Activated CD4-positive, CD25-positive, alpha-beta regulatory T cell treated with anti-CD3 and anti-CD28 coated beads, Interleukin-2, amount 50 U/mL, for 72 hours (primary cell): ENCODE measurements around the gene CADM1.

Source experiments
- DNase-seq: peaks from one replicate; pipeline ENCODE4 v3.0.0; 2021

Gene CADM1

DNA sequence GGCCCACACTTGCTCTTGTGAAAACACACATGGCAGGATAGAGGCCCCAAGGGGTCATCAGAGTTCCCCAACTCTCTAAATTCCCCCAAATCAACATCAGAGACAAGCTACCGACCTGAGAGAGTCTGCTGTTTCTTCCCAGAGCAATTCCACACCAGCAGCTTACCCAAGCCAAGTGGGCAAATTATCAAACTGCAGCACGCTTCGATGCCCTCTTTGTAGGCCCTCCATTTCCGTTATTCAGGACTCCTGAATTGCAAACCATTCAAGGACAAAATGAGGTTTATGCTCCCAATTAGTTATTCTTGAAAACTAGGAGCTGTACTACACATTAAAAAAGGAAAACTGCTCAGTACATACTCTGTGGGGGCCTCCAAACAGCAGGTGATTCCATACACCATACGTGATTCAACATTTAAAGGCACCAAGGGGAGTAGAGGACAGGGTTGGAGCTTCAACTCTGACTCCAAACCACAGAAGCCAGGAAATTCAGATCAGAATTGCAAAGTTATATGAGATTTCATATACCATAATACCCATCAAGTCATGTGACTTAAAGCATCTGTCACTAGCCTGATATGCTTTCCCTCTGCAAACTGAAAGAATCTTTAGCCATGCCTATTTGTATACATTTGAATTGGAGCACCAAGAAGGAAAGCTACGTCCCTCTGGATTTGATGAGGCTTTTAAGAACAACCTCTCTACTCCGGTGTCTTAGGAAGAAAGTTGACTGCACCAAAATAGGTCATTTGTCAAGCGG, 234.8 kb downstream of the CADM1 start:
- no peak for DNase-seq

DNA sequence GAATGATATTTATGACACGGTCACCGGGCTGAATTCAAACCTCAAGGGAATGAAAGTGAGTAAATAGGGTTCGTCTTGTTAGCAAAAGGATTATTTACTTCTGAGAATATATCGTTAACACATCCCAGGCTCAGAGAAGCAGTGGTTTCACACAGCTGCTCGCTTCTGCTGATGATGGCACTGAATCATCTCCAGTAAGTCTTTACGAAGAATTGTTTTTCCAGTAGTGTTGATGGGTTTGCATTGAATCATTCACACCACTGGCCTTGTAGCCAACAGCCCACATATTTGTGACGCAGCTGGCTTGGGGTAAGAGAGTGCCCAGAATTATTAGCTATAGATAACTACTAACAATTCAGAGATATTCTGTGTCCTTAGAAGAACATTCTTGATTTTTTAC, 236.3 kb downstream of the CADM1 start:
- no peak for DNase-seq

DNA sequence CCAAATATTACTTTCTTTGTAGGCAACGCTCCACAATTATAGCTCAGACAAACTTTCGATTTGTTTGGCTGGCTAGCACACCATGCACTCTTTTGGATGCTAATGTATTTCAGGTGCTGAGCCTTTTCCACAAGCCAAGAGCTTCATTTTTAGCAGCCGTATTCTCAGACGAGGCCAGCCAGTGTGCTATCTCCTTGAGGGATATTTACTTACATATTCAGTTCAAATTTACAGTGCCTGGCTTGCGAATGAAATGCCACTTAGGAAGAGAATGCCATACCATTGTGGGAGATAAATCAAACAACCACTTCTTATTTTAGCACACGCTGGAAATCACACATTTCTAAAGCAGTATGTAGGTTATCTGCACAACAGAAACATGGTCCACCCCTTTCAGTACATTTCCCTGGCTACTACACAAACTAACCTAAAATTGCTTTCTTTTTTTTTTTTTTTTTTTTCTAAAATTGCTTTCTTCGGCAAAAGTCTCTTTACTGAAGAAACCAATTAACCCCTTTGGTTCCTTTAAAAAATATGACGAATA, 236.9 kb downstream of the CADM1 start:
- DNase-seq = no peak

- no peak for DNase-seq
Measured at GRCh38 chr11:115266066-115266639, 238.1 kb downstream of the CADM1 start.

- DNase-seq = no peak
Measured at GRCh38 chr11:115263799-115264656, 240.2 kb downstream of the CADM1 start.

DNA sequence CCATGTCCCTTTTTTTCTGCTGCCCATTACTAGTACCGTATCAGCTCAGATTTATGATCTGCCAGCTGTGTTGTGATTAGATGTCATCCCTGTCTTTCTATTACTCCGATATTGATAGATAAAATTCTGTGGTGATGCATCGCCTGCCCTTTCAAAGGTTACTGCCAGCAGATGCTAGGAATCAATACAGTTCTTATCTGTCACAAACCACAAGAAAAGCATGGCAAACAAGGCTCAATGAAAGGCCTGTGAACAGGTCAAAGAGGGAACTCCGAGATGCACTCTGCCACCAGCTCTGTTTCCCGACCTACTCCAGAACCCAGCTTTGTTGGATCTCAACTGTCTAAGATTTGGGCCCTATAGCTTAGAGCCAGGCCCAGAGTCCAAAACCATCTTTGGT, 246.0 kb downstream of the CADM1 start:
- DNase-seq = no peak

GRCh38 chr11:115257678-115258077, 246.5 kb downstream of the CADM1 start:
- DNase-seq = no peak

DNA sequence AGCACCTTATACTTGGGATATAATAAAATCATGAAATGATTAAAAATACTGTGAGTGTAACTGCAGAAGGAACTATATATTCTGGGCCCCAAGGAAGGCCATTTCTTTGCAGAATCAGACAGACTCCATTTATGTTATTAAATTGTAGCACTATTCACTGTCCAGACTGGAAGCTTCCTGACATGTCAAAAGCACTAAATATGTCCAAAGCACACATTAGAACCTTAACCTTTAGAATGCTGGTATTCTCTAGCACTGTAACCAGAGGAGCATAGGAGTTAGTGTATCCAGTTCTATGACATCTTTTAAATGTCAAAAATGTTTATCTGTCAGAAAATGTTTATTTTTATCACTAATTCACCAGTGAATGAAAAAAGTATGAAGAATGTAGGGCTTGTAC, 246.9 kb downstream of the CADM1 start:
- no peak for DNase-seq

DNA sequence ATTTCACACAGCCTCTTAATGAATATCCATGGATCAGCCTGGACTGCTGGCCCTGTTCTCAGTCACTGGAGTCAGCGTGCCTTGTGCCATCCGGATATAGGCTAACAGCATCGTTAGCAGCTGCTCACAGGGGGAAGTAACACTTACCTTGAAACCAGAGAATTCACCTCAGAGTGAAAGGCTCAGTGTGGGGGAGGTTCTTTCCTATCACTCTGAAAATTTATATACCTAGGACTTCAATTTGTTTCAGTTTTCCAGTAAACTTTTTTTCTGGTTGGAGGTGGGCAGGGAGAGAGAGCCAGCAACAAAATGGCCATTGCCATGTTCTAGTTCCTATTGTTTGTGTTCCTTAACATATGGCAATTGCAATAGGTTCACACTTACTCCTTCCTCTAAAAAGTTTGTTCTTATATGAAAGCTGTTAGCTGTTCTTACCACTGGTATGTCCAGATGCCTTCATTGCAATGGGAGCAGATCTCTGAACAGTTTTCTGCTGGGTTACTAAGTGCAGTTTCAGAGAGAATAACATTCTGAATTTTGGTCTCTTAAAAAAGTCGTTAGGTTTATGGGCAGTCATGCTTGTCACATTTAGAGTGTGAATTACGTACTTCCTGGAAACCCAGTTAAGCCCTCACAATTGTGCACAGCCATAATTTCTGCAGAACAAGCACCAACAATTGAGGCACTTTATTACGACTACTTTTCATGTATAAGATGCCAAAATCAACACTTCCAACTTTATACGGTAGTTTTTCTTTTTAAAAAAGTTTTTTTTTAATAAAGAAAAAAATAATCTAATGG, 247.6 kb downstream of the CADM1 start:
- no peak for DNase-seq

DNA sequence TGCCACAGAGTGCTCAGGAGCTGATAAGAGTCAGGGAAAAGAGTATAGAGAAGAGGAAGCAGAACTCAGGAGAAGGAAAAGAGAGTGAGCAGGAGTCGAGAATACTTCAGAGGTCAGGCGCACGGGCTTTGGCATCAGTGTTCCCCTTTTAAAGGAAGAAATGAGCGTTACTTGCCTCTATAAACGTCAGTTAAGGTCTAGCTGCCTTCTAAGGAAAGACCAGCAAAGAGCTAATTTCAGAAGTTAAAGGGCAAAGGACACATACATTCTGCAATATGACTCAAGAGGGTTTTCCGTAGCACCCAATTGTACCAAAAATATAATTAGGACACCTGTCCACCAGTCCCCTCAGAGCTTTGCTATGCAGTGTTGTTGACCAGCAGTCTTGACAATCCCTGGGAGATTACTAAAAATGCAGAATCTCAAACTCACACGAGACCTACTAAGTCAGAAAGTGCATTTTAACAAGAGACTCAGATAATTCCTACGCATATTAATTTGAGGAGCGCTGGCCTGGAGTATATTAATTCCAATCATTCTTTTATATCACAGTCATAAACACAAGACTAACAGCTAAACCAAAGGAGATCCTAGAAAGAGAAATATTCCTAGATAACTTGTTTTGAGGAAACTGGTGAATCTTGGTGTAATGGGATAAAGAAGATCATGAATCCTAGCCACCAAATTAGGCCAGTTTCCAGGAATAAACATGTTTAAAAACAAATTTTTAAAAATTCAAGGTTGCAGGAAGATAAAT, 249.0 kb downstream of the CADM1 start:
- no peak for DNase-seq

- no peak for DNase-seq
Measured at GRCh38 chr11:115251126-115251525, 253.1 kb downstream of the CADM1 start.

DNA sequence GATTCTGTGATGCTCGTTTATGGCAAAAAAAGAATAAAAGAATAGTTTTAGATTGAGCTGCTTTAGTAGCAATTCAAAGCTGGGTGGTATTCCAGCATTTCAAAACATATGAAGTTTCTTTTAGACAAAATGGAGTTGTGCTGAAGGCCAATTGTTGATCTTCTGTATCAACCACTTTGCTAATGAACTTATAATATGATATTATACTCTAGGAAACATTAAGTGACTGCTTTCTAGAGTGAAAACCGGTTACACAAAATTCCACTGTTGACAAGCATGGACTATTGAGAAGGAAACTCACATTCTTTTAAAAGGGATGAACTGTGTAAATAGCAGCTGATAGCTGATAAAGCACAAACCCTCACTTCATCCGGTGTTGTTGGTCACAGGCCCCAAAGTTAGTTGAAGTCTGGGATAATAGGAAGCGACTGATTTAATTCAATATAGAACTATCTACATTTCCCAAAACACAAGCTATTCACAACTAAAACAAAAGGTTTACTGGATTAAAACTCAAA, 255.1 kb downstream of the CADM1 start:
- no peak for DNase-seq

GRCh38 chr11:115247953-115248352, 256.3 kb downstream of the CADM1 start:
- DNase-seq = no peak

- DNase-seq = no peak
Measured at GRCh38 chr11:115247361-115247760, 256.9 kb downstream of the CADM1 start.

GRCh38 chr11:115244758-115245157, 259.5 kb downstream of the CADM1 start:
- no peak for DNase-seq

DNA sequence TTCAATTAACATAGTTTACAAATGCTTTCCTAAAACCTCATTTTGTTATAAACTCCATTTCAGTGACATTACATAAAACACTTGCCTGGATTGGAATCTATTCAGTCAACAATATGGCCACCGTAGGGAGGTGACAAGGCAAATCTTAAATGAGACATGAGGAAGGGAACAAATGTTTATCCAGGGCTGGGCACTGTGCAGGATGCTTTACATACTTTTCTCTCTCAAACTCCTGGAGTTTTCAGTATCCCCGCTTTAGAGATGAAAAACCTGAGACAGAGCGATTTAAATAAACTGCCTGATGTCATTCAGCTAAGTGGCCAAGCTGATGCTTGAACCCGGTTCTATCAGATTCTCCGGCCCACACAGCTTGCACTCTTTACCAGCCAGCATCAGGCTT, 259.9 kb downstream of the CADM1 start:
- DNase-seq = no peak

DNA sequence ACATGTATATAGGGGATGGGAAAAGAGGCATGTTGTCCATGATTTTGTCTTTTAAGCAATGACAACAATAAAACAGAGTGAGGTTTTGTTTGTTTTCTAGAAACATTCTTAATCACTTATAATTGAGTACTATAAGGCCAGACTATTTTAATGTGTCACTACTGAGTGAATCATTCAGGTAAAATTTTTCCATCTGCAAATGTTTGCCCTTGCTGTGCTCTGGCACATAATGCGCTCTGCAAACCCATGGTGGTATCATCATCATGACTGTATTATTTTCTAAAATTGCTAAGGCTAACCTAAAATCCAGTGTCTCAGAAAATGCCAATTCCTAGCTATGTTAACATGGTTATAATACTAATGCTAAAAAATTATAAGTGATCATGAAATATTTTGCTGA, 261.2 kb downstream of the CADM1 start:
- no peak for DNase-seq

DNA sequence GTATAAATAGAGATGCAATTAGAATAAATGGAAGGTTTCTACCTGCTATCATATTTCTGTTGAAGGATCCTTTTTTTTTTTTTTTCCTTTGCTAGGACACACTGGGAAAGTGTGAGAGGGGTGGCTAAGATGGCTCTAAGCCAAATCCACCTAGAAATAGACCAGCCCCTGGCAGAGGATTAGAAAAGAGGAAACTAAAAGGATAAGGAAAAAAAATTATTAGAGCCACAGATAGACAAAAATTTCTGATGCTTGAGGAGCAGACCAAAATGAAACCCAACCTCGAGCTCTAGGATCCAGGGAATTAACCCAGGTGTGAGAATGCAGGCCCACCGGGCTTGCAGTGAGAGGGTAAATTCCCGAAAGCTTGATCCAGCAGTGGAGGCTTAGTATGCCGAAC, 262.3 kb downstream of the CADM1 start:
- DNase-seq = no peak

DNA sequence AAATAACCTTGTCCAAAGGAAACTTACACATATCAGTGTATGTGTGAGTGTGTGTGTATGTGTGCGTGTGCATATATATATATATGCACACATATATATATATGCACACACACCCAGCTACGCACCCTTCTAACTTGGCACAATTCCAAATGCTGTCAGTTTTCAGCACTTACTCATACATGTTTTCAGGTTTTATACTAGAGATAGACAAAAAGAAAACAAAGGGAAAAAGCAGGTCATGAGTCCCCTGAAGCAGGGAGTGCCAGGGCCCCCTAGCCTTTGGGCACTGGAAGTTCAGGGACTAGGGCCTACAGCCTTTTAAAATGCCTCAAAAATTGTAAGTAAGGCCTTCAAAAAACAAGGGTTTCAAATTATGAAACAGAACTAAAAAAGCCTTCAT, 265.4 kb downstream of the CADM1 start:
- no peak for DNase-seq

GRCh38 chr11:115238086-115238485, 266.1 kb downstream of the CADM1 start:
- no peak for DNase-seq

DNA sequence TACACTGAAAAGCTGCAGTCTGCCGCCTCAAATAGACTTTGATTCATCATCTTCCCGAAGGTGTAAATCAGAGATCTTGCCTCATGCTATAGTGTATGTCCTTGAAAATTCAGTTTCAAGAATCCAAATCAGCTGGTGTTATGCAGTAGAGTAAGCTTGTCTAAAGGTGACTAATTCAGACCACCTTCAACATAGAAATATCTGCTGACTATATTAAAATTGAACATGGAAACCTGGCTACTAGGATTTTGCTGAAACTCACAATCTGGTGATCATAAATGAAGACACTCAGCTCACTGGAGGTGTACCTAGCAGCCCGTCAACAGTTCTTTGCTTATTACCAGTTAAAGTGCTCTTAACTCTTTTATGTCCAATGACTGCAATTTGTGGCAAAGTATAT, 266.6 kb downstream of the CADM1 start:
- DNase-seq = no peak

- no peak for DNase-seq
Measured at GRCh38 chr11:115234794-115235193, 269.4 kb downstream of the CADM1 start.
